SIG-M5 treated with dmso at 0.1 percent for 504 hours (cell line): ENCODE results near the gene BRD9.
"Not testable (repeated sequence)": the region's sequence is repeated elsewhere in the genome, so short reads cannot be mapped to it uniquely, and the experiment has no call there.

Experiments
- DNase-seq: peaks from one replicate; lab custom pipeline; 2025; ENCODE audit not compliant: unreplicated experiment; lab: John Stamatoyannopoulos, UW

BRD9 gene

DNA sequence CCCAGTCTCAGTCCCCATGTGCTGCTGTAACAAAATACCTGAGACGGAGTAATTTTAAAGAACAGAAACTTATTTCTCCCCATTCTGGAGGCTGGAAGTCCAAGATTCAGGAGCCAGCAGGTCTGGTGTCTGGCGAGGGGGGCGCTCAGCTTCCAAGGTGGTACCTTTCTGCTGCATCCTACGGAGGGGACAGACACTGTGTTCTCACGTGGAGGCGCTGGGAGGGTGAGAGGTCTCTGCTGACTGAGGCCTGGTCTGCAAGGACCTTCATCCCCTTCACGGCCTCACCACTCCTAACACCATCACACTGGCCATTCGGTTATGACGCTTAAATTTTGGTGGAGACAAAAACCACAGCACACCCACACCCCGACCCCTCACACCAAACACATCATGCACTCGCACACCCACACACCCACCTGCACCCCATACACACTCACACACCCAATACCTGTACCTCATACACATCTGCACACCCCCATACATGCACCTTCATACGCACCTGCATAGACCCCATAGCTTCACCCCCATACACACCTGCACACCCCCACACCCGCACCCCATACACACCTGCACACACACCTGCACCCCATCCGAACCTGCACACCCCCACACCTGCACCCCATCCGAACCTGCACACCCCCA is 32.0 kb downstream of the BRD9 start:
- DNase-seq: no peak

DNA sequence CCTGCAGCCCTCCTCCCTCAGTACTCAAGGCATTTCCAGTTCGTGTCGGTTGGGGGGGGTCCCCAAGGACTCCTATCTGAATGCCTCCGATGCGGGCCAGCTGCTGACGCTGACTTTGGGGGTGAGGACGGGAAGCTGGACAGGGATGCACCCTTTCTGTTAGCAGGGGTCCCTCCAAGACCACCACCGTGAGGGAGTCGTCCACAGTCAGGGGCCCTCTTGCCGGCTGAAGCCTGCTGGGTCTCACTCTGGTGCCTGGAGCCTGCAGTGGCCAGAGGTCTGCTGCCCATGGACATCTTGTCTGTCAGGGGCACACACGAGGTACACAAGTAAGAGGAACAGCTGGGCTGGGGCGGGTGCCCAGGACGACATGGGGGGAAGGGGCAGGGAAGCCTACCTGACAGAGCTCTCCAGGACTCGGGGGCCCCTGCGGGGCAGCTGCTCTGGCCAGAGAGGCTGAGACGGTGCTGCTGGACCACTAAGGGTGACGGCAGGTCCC is 32.8 kb downstream of the BRD9 start:
- no peak for DNase-seq

DNA sequence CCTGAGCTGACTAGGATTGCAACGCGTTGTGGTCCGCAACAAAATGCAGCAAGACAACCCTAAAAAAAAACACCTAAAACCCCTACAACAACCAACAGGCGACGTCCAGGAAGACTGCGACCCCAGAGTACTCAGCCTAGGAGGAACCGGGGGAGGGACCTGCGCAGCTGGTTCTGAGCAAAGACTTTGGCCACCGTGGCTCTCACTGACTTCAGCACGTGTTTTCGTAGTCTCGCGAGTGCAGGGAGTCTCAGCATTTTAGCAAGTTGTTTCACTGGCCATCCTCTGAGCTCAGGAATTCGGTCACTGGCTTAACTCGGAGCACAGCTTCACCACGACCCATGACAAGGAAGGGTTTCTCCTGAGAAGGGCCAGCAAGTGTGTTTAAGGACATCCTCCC is 33.2 kb downstream of the BRD9 start:
- no peak for DNase-seq

DNA sequence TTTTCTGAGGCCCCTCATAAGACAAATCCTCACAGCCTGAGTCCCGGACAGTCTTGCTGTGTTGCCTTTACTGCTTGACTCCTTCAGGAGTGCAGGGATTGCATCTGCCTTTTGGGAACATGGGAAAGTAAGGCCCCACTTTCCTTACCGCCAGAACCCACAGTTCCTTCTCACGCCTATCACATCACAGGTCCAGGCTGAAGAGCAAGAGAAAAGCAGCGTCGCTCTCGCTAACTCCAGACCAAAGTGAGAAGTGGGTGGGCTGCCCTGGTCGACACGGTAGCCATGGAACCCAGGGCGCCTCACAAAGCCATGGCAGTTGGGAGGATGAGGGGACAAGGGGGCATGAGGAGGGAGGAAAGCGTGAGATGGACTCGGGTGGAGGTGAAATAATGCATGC is 33.9 kb downstream of the BRD9 start:
- DNase-seq: no peak

DNA sequence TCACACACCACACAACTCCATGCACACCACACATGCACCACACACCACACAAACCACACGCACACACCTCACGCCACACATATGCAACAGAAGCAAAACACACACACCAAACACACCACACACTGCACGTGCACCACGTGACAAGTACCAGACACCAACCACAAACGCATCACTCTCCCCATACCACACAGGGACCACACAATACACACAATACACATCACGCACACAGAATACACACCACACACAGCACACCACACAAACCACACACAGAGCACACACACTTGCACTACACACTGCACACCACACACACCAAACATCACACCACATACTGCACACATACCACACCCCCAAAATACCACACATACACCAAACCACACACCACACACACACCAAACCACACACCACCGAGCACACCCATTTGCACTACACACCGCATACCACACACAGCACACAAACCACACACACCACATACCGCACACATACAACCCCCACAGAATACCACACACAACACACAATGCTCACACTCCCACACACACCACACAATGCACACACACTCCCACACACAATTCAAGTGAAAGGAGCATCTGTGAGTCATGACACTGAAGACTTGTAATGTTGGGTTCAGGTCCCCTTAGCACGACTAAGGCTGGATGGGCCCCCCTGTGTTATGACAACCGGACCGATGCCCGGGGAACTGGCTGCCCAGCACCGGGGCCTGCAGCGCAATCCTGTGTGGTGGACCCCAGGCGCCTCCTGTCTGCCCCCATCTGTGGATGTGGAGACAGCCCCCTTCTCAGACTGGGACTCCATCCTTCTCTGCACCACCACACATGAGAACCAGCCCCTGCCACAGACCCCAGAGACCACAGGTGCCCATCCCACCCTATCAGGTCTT is 35.8 kb downstream of the BRD9 start:
- no peak for DNase-seq

DNA sequence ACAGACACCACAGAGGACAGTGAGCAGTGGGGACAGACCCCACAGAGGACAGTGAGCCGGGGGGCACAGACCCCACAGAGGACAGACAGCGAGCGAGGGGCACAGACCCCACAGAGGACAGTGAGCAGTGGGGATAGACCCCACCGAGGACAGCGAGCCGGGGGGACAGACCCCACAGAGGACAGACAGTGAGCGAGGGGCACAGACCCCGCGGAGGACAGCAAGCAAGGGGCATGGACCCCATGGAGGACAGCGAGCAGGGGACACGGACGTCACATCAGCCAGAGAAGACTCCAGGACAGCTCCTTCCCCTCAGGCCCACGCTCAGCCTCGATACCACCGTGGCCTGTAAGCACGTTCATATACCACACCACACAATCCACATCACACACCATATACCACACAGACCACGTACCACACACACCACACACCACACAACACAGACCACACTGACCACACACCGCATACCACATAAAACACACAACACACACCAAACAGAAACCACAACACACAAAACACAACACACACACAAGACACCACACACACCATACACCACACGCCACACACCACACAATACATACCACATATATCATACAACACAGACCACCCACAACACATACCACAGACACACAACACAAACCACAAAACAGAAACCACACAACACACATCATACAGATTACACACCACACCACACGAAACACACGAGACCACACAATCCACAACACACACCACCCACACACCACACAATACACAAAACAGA is 36.6 kb downstream of the BRD9 start:
- DNase-seq: no peak

DNA sequence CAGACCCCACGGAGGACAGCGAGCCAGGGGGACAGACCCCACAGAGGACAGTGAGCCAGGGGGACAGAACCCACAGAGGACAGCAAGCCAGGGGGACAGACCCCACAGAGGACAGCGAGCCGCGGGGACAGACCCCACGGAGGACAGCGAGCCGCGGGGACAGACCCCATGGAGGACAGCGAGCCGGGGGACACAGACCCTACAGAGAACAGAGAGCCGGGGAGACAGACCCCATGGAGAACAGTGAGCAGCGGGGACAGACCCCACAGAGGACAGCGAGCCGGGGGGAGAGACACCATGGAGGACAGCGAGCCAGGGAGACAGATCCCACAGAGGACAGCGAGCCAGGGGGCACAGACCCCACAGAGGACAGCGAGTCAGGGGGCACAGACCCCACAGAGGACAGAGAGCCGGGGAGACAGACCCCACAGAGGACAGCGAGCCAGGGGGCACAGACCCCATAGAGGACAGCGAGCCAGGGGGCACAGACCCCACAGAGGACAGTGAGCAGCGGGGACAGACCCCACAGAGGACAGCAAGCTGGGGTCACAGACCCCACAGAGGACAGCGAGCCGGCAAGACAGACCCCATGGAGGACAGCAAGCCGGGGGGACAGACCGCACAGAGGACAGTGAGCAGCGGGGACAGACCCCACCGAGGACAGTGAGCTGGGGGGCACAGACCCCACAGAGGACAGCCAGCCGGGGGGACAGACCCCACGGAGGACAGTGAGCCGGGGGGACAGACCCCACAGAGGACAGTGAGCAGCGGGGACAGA is 37.4 kb downstream of the BRD9 start:
- no peak for DNase-seq

DNA sequence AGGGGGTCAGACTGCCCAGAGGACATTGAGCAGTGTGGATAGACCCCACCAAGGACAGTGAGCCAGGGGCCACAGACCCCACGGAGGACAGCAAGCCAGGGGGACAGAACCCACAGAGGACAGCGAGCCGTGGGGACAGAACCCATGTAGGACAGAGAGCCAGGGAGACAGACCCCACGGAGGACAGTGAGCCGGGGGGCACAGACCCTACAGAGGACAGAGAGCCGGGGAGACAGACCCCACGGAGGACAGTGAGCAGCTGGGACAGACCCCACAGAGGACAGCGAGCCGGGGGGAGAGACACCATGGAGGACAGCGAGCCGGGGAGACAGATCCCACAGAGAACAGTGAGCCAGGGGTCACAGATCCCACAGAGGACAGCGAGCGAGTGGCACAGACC is 38.4 kb downstream of the BRD9 start:
- DNase-seq: no peak

DNA sequence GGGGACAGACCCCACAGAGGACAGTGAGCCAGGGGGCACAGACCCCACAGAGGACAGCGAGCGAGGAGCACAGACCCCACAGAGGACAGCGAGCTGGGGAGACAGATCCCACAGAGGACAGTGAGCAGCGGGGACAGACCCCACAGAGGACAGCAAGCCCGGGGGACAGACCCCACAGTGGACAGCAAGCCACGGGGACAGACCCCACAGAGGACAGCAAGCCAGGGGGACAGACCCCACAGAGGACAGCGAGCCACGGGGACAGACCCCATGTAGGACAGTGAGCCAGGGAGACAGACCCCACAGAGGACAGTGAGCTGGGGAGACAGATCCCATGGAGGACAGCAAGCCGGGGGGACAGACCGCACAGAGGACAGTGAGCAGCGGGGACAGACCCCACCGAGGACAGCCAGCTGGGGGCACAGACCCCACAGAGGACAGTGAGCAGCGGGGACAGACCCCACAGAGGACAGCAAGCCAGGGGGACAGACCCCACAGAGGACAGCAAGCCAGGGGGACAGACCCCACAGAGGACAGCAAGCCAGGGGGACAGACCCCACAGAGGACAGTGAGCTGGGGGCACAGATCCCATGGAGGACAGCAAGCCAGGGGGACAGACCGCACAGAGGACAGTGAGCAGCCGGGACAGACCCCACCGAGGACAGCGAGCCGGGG is 39.0 kb downstream of the BRD9 start:
- DNase-seq: not testable (repeated sequence)

DNA sequence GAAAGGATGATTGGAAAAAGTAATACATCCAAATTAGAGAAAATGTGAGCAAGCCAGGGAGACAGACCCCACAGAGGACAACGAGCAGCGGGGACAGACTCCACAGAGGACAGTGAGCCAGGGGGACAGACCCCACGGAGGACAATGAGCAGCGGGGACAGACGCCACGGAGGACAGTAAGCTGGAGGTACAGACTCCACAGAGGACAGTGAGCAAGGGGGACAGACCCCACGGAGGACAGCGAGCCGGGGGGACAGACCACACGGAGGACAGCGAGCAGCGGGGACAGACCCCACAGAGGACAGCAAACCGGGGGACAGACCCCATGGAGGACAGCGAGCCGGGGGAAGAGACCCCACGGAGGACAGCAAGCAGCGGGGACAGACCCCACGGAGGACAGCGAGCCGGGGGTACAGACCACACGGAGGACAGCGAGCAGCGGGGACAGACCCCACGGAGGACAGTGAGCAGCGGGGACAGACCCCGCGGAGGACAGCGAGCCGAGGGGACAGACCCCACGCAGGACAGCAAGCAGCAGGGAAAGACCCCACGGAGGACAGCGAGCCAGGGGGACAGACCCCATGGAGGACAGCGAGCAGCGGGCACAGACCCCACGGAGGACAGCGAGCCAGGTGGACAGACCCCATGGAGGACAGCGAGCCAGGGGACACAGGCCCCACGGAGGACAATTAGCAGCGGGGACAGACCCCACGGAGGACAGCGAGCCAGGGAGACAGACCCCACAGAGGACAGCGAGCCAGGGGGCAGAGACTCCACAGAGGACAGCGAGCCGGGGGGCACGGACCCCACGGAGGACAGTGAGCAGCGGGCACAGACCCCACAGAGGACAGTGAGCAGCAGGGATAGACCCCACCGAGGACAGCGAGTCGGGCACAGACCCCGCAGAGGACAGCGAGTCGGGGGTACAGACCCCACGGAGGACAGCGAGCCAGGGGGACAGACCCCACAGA is 39.9 kb downstream of the BRD9 start:
- no peak for DNase-seq

DNA sequence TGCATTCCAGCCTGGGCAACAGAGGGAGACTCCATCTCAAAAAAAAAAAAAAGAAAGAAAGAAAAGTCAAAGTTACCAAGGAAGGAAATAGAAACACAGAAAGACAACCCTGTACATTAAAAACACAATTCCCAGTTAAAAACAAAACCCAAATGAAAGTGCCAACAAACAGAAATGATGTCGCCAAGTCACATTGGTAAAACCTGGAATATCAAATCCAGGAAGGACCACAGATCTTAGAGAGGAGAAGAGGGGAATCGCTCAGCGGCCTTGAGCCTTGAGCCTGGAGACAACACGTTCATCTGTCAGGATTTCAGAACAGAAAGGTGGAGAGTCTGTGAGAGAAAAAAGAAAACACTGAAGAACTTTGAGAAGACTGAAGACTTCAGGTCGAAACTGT is 40.6 kb downstream of the BRD9 start:
- no peak for DNase-seq

DNA sequence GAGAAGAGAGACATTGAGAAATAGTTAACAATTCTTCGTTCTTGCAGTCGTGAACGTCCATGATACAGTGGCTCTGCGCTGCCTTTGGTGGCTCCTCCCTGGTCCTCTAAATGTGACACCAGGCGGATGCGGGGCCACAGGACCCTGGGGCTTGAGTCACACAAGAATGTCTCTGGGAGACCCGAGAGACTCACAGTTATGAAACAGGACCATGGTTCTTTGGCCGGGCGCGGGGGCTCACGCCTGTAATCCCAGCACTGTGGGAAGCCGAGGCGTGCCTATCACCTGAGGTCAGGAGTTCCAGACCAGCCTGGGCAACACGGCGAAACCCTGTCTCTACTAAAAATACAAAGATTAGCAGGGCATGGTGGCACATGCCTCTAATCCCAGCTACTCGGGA is 41.0 kb downstream of the BRD9 start:
- no peak for DNase-seq

DNA sequence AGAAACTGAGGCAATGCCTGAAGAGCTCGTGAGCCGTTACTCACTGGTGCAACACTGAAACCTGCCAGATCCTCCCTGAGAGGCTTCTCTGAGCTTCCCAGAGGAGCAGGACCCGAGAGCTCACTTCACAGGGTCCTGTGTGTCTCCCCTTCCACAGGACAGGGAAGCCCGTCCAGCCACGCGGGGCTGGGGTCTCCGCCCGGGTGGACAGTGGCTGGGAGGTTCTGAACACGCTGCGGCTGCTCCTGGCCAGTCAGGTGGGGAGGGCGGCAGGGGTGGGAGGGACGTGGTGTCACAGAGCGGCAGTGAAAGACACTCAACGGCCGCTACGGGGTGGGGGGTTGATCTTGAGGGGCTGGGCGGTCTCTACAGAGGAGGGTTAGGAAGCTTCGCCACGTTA is 41.5 kb downstream of the BRD9 start:
- DNase-seq: no peak

DNA sequence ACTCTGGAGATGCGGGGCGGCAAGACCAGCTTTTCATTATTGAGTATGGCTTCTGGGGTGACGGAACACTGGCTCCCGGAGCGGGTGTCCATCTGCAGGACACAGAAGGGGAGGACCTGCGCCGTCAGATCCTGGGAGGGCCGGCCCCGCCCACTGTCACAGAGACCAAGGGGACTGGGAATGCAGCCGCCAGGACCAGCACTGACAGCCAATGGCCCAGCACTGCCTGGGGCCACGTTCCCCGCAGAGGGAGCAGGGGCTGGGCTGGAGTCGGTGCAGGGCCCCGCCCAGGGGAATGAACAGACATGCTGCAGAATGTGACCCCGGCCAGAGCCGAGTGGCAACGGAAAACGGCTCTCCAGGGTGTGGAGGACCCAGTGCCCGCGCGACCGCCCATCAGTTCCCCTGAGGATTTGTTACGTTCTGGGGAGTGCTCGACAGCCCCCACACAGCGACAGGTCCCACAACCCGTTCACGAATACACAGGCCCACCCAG is 42.0 kb downstream of the BRD9 start, which contains the start of gene ZDHHC11:
TSS of gene ZDHHC11 (minus strand) at position 476 of the 496 bp plus-strand sequence. CDS start at position 92, 384 bp downstream.
- no peak for DNase-seq

DNA sequence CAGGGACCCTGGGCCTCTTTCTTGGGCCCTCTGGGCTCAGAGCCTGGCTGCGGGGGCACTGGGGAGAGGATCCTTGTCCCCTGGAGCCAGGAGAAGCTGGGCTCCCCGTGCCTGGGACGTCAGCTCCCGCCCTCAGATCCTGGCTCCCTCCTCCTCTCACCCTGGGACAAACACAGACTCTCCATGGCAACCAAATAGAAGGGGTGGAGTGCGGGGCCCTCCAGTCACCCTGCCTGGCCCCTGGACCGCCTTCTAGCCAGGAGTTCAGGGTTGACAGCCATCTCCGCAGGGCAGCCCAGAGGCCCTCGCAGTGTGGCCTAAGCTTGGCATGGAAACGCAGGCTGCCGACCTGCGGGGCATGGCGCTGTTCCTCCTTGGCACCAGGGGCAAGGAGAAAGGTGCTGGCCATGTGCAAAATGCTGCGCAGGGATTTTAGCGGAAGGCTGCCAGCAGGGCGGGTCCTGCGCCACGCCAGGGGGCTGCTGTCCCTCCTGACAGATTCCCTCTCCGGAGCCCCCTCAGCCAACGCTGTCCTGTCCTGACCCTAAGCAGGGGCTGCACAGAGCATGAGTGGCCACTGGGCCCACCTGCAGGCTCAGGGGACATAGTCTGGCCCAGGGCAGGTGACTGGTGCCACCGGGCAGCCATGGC is 42.8 kb downstream of the BRD9 start:
- DNase-seq: no peak

DNA sequence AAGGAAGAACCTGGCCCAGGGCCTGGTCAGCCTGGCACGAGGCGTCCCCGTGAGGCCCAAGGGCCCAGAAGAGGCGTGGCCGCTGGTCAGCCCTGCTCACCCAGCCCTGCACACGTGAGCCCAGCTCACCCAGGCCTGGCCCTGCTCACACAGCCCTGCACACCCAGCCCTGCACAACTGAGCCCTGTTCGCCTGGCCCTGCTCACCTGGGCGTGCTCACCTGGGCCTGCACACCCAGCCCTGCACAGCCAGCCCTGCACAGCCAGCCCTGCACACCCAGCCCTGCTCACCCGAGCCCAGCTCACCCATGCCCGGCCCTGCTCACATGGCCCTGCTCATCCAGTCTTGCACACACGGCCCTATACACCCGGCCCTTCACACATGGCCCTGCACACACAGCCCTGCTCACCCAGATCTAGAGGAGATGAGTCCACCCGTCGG is 43.9 kb downstream of the BRD9 start:
- no peak for DNase-seq

DNA sequence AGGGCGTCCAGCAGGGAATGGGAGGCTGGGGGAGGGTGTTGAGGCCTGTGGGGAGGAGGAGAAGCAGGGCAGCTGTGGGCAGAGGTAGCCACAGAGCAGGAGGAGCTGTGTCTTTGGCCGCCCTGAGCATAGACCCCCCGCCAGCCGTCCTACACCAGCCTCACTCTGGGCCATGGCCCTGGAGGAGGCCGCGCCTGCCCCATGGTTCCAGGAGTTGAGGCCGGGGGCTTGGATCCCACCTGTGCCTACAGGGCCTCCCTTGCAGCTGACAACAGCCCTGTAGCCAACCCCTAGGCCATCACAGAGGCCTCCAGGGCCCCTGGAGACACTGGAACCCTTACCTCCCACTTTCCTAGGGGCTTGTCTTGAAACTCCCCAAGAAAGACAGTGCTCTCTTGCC is 44.9 kb downstream of the BRD9 start:
- not testable (repeated sequence) for DNase-seq

DNA sequence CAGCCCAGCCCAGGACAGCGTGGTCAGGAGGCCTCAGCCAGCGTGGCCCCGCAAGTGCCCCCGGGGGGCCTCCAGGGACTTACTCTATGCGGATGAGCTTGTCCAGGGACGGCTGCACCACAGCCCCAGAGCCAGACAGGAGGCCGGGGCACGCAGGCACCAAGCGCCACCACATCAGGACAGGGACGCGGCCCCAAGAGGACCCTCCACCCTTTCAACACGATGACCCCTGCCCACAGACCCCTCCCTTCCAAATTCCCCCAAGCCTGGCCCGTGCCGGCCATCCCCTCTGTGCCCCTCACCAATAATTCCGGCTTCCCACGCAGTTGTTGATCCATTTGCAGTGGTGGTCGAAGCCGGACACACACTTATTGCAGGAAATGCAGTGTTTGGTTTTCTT is 45.4 kb downstream of the BRD9 start:
- not testable (repeated sequence) for DNase-seq
